ENCODE results near the gene HHIPL2. TPM values are rescaled to one million over a fixed set of nuclear protein-coding genes. Genes with fewer than 3 reads are reported as not detected.

Gene HHIPL2
- total and polyA plus RNA-seq, 4 donors = 0.31 to 0.98 (median 0.40) TPM; not detected in 1

- H3K4me3 ChIP-seq = no peak overlapping the region
- H3K9me3 ChIP-seq (ENCODE audit: control insufficient read depth in 4 of 4, insufficient read depth in 3 of 4, low read length in 3 of 4) = no peaks in the 10 kb centered on the region
- no peak overlapping the region for H3K27ac ChIP-seq (ENCODE audit: low read depth in 1 of 2, low read length in 1 of 2)
- no peak for ATAC-seq (ENCODE audit: insufficient read depth, low FRiP score)
- no peak for DNase-seq
- H3K9ac ChIP-seq (ENCODE audit: insufficient read depth in 1 of 2, low read length in 2 of 2) = no peak overlapping the region
- WGBS, 2 donors = 84 to 91% methylated on average over 3 of the region's 3 CpGs
- TF ChIP-seq CTCF (IDR thresholded peaks at IDR 0.05; ENCODE audit: control extremely low read depth, extremely low read depth) = no peak
- H3K36me3 ChIP-seq (ENCODE audit: control insufficient read depth in 4 of 4, insufficient read depth in 4 of 4, low read length in 4 of 4) = peaks cover 3 to 14% (median 12%) of the 10 kb centered on the region in 4 donors
- H3K4me1 ChIP-seq (ENCODE audit: control insufficient read depth in 5 of 5, insufficient read depth in 5 of 5, low read length in 5 of 5) = peaks cover 0 to 5% (median 0%) of the 10 kb centered on the region in 5 donors
- no peaks in the 10 kb centered on the region for H3K27me3 ChIP-seq (ENCODE audit: control insufficient read depth in 3 of 3, insufficient read depth in 3 of 3, low read length in 2 of 3)
These were observed 31.4 kb upstream of the HHIPL2 start for GRCh38 chr1:222579316-222579715.

GRCh38 chr1:222570837-222571236 is 22.9 kb upstream of the HHIPL2 start:
- Histone ChIP-seq H3K27ac (ENCODE audit: low read depth in 1 of 2, low read length in 1 of 2) (no peak overlapping the region), H3K4me3 (no peak overlapping the region), H3K27me3 (ENCODE audit: control insufficient read depth in 3 of 3, insufficient read depth in 3 of 3, low read length in 2 of 3) (no peaks in the 10 kb centered on the region), H3K4me1 (ENCODE audit: control insufficient read depth in 5 of 5, insufficient read depth in 5 of 5, low read length in 5 of 5) (no peaks in the 10 kb centered on the region), H3K9ac (ENCODE audit: insufficient read depth in 1 of 2, low read length in 2 of 2) (no peak overlapping the region), H3K36me3 (ENCODE audit: control insufficient read depth in 4 of 4, insufficient read depth in 4 of 4, low read length in 4 of 4) (peaks cover 8 to 14% (median 12%) of the 10 kb centered on the region in 4 donors), H3K9me3 (ENCODE audit: control insufficient read depth in 4 of 4, insufficient read depth in 3 of 4, low read length in 3 of 4) (no peaks in the 10 kb centered on the region)
- DNase-seq (no peak), ATAC-seq (ENCODE audit: insufficient read depth, low FRiP score) (no peak)
- TF ChIP-seq CTCF (IDR thresholded peaks at IDR 0.05; ENCODE audit: control extremely low read depth, extremely low read depth) = no peak
- 95 to 98% methylated on average over 1 of the region's 1 CpG for WGBS, 2 donors

DNA sequence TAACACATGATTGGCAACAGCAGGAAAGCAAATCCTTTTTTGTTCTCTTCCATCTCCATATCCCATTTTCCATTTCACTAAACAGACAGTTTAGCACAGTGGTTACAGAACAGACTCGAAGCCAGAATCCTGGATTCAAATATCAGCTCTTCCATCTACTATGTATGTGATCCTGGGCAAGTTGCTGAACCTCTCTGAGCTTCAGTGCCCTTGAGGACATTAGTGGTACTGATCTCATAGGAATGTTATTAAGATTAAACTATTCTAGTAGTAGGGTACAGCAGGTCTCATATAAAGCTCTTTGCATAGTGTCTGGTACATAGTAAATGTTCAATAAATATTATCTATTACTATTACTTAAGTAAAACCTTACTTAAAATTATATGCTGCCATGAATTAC is 13.8 kb upstream of the HHIPL2 start:
- DNase-seq = no peak

More for the DNA sequence above, 13.8 kb upstream of the HHIPL2 start:
- Histone ChIP-seq H3K9me3 (ENCODE audit: control insufficient read depth in 4 of 4, insufficient read depth in 3 of 4, low read length in 3 of 4) (no peaks in the 10 kb centered on the region), H3K4me3 (no peak overlapping the region), H3K4me1 (ENCODE audit: control insufficient read depth in 5 of 5, insufficient read depth in 5 of 5, low read length in 5 of 5) (peaks cover 0 to 13% (median 0%) of the 10 kb centered on the region in 5 donors), H3K36me3 (ENCODE audit: control insufficient read depth in 4 of 4, insufficient read depth in 4 of 4, low read length in 4 of 4) (peaks cover 11 to 31% (median 20%) of the 10 kb centered on the region in 4 donors), H3K27me3 (ENCODE audit: control insufficient read depth in 3 of 3, insufficient read depth in 3 of 3, low read length in 2 of 3) (no peaks in the 10 kb centered on the region), H3K9ac (ENCODE audit: insufficient read depth in 1 of 2, low read length in 2 of 2) (no peak overlapping the region), H3K27ac (ENCODE audit: low read depth in 1 of 2, low read length in 1 of 2) (no peak overlapping the region)
- no peak for TF ChIP-seq CTCF (IDR thresholded peaks at IDR 0.05; ENCODE audit: control extremely low read depth, extremely low read depth)
- WGBS, 2 donors = 88 to 97% methylated on average over 1 of the region's 1 CpG
- no peak for ATAC-seq (ENCODE audit: insufficient read depth, low FRiP score)

Data from lung (tissue), 12 donors.